ENCODE data around the gene CYP4F12.

The CYP4F12 gene, protein sequence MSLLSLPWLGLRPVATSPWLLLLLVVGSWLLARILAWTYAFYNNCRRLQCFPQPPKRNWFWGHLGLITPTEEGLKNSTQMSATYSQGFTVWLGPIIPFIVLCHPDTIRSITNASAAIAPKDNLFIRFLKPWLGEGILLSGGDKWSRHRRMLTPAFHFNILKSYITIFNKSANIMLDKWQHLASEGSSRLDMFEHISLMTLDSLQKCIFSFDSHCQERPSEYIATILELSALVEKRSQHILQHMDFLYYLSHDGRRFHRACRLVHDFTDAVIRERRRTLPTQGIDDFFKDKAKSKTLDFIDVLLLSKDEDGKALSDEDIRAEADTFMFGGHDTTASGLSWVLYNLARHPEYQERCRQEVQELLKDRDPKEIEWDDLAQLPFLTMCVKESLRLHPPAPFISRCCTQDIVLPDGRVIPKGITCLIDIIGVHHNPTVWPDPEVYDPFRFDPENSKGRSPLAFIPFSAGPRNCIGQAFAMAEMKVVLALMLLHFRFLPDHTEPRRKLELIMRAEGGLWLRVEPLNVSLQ

DNA sequence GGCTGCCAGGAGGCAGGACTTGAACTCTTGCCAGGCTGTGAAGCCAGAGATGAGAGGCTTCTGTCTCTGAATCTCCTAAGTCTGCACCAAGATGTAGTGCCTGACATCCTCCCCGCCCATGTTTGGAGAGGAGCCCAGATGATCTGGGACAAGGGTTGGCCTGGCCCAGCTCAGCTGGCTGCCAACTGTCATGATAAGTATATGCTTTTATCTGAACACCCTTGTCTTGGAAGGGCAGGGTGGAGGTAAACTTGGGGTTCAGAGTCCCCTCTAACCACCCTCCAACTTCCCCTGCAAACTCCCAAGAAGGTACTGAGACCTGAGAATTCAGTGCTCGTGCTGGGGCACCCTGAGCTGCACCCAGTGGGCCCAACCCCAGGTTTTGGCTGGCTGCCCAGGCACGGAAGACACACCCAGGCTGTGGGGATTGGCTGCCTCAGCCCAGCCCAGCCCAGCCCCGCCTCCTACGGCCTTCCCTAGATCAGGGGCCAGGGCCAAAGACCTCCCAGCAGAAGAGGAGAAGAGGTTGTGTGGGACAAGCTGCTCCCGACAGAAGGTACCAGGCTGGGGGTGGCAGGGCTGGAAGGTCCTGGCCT, at the start of gene CYP4F12:
Gene CYP4F12, plus strand, starts transcription at position 508 of the 596 bp plus-strand sequence. CDS start 443 bp downstream, outside the sequence.
- DNase-seq (ENCODE audit: low spot score) = peak; percentile 7

DNA sequence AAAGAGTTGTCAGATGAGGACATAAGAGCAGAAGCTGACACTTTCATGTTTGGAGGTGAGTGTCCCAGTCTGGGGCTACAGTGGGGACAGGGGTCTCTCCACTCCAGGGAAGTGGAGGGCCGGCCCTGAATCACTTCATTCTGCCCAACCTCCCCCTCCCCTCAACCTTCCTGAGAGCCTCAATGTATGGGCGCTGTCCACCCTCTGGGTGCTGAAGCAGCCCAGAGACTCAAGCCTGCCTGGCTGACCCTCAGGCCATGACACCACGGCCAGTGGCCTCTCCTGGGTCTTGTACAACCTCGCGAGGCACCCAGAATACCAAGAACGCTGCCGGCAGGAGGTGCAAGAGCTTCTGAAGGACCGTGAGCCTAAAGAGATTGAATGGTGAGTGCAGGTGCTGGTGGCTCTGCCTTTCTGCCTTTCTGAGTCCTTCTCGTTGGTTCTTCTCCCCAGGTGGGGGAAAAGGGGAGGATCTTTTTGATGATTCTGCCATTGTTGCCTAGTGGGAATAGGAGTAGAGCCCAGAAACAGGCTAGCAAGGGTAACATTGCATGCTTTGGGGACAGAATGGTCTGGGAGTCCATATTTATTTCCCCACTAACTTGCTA, 49.1 kb upstream of the CYP4F12 start:
- DNase-seq (ENCODE audit: low spot score) = no peak

DNA sequence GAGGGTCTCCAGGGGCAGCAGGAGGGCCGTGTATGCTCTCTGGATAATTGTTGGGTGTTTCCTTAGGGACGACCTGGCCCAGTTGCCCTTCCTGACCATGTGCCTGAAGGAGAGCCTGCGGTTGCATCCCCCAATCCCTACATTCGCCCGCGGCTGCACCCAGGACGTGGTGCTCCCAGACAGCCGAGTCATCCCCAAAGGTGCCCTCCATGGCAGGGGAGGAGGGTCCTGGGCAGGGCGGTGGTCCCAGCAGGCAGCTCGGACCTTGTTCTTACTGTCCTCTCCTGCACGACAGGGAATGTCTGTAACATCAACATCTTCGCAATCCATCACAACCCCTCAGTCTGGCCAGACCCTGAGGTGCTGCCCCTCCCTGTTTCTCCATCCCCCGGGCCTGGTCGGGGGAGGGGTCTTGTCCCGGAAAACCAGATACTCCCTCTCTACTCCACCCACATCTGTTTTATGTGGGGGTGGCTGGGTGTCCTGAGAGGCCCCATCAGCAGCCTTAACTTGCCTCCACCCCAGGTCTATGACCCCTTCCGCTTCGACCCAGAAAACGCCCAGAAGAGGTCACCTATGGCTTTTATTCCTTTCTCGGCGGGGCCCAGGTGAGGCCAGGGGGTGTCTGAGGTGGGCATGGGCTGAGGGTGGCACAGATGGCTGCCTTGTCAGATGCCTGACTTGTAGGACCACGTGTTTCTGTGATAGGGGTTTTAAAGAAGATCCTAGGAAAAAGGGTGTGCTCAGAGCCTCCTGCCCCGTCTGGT, 44.5 kb upstream of the CYP4F12 start:
- no peak for DNase-seq (ENCODE audit: low spot score)

DNA sequence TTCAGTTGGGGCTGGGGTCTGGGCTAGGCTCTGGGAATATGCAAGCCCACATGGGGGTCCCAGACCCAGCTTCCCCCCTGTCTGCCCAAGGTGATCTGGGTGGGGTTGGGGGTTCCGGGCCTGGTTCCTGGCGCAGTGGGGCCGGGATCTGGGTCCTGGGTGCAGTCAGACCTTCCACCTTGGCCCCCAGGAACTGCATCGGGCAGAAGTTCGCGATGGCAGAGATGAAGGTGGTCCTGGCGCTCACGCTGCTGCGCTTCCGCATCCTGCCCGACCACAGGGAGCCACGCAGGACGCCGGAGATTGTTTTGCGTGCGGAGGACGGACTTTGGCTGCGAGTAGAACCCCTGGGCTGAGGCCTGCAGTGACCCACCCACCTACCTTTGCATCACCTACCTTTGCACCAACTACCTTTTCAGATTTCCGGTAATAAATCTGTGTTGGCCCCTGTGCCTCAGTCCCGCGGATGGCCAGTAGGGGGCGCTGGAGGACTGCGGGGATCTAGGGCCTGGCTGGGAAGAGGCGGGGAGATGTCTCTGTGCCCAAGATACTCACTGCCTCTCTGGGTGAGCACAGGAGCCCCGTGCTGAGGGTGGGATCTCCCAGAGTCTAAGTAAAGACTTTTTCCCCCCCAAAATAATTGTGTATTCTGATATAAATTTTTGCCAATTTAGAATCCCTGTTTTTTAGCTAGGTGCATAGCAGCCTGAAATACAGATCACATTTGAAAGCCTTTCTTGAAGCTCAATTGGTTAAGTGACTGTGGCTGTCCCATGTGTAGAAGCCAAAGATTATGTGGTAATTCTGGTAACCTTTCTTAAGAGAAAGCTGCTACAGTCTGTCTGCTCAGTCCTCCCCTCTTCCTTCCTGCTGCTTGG, 43.6 kb upstream of the CYP4F12 start:
- DNase-seq (ENCODE audit: low spot score) = peak; percentile 78

DNA sequence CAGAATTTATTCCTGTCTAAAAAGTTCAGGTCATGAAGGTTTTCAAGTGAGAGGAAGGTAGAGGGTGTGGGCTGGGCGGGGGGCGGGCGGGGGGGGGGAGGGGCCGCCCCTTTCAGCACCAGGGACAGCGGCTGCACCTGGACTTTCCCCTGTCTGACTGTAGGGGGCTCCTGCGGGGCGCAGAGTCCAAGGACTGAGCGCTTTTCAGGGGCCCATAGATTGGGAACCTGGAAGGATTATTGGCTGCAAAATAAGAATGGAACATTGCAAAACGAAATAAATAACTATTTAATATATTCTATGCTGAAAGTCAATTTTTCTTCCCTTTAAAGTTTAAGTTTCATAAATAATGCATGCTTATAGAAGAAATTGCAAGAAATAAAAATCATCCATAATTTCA, 41.1 kb upstream of the CYP4F12 start:
- DNase-seq (ENCODE audit: low spot score) = no peak

DNA sequence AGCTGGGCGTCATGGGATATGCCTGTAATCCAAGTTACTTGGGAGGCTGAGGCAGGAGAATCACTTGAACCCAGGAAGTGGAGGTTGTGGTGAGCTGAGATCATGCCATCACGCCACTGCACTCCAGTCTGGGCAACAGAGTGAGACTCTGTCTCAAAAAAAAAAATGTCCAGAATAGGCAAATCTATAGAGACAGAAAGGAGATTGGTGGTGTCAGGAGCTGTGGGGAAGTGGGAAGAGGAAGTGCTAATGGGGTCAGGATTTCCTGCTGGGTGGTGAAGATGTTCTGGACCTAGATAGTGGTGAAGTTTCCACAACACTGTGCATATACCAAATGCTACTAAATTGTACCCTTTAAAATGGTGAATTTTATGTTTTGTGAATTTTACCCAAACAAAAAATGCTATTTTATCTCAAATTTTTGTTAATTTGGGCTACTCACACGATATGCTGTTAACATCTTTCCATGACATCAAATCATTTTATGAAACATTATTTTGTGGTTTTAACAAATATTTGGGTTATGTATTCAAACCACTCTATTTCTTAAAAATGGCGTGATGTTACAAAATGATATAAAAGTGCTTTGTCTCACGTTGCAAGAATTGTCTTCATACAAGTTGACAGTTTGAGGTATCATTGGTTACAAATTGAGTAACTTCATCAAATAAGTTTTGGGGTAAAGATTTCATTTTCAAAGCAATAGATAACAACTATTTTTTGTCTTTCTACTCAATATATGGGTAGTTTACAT, 39.6 kb upstream of the CYP4F12 start:
- peak; percentile 33 for DNase-seq (ENCODE audit: low spot score)

DNA sequence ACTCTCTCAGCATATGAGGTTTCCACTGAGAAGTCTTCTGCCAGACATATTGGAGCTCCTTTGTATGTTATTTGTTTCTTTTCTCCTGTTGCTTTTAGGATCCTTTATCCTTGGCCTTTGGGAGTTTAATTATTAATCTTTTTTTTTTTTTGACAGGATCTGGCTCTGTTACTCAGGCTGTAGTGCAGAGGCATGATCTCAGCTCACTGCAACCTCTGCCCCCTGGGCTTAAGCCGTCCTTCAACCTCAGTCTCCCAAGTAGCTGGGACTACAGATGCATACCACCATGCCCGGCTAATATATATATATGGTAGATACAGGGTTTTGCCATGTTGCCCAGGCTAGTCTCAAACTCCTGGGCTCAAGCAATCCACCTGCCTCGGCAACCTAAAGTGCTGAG, 38.8 kb upstream of the CYP4F12 start:
- no peak for DNase-seq (ENCODE audit: low spot score)

DNA sequence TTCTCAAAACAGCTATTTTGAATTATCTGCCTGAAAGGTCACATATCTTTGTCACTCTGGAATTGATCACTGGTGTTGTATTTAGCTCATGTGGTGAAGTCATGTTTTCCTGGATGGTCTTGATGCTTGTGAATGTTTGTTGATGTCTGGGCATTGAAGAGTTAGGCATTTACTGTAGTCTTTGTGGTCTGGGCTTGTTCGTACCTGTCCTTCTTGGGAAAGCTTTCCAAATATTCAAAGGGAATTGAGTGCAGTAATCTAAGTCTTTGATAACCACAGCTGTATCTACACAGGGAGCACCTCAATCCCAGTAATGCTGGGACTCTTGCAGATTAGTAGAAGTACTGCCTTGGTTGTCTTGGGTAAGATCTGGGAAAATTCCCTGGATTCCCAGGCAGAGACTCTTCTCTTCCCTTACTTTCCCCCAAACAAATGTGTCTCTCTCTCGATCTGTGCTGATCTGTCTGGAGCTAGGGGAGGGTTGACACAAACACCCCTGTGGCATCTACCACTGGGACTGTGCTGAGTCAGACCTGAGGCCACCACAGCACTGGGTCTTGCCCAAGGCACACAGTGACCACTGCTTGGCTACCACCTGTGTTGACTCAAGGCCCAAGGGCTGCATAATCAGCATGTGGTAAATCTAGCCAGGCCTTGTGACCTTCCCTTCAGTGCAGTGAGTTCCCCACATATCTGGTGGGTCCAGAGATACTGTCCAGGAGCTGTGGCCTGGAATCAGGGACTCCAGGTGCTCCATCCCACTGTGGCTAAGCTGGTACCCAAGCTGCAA, 37.7 kb upstream of the CYP4F12 start:
- no peak for DNase-seq (ENCODE audit: low spot score)

DNA sequence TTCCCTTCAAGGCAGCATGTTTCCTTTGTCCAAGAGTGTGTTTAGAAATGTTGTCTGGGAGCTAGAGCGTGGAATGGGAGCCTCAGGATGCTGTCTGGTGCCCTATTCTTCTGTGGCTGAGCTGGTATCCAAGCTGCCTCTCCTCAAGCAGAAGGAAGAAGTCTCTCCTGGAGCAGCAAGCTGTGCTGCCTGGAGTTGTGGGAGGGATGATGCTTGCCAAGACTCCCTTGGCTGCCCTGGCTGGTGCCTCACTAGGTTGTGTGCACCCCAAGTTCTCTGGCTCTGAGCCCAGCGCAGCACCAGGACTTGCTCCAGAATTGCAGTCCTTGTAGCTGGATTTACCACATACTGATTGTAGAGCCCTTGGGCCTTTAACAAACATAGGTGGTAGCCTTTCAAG, 36.9 kb upstream of the CYP4F12 start:
- peak; percentile 57 for DNase-seq (ENCODE audit: low spot score)

DNA sequence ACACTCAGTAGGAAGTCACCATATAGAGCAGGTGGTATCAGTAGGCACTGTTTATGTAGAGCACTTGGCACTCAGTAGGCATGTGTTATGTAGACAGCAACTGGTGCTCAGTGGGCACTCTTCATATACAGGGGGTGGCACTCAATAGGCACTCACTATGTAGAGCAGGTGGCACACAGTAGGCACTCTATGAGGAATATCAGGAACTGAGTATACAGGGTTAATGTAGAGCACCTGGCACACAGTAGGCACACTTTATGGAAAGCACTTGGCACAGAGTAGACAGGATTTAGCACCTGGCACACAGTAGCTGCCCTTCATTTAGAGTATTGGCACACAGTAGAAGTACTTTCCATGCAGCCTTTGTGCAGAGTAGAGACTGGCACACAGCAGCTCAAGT, 33.3 kb upstream of the CYP4F12 start:
- no peak for DNase-seq (ENCODE audit: low spot score)

DNA sequence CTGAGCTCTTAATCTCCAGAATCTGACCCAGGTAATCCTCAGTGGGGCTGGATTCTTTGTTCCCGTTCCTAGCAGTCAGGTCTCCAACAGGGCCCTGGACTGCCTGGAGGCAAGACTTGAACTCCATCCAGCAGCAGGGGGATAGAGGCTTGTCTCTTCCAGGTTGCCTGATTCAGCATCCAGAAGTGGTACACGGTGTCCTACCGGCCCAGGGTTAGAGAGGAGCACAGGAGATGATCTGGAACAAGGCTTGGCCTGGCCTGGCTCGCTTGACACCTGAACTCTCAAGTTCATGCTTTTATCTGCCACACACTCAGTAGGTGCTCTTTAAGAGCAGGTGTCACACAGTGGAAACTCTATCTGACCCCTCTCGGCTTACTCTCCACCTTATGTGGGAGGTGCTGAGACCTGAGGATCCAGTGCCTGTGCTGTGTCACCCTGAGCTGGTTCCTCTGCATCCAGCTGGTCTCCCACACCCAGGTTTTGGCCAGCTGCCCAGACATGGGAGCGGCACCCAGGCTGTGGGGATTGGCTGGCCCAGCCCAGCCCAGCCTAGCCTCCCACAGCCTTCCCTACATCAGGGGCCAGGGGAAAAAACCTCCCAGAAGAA, 32.5 kb upstream of the CYP4F12 start, which contains the start of gene CYP4F3:
Gene CYP4F3, plus strand, starts transcription at position 604 of the 610 bp plus-strand sequence. CDS start 519 bp downstream, outside the sequence.
- DNase-seq (ENCODE audit: low spot score) = peak; percentile 44

DNA sequence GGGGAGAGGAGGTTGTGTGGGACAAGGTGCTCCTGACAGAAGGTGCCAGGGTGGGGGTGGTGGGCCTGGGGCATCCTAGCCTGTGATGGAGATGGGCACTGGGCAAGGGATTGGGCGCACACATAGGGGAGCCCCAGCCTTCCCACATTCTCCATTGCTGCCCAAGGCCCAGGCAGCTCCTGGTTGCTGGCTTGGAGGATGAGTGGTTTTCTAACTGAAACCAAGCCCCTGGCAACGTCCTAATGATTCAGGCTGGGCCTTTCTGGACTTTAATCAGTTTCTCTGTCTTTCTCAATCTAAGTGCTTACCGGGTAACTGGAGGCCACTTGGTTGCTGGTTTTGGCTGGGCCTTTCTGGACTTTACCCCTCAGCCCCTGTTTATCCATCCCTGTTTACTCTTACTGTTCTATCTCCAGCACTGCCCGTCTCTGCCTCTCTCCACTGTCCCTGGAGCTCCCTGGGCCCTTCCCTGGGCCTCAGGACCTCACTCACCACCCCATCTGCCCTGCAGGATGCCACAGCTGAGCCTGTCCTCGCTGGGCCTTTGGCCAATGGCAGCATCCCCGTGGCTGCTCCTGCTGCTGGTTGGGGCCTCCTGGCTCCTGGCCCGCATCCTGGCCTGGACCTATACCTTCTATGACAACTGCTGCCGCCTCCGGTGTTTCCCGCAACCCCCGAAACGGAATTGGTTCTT, 31.8 kb upstream of the CYP4F12 start:
- no peak for DNase-seq (ENCODE audit: low spot score)

DNA sequence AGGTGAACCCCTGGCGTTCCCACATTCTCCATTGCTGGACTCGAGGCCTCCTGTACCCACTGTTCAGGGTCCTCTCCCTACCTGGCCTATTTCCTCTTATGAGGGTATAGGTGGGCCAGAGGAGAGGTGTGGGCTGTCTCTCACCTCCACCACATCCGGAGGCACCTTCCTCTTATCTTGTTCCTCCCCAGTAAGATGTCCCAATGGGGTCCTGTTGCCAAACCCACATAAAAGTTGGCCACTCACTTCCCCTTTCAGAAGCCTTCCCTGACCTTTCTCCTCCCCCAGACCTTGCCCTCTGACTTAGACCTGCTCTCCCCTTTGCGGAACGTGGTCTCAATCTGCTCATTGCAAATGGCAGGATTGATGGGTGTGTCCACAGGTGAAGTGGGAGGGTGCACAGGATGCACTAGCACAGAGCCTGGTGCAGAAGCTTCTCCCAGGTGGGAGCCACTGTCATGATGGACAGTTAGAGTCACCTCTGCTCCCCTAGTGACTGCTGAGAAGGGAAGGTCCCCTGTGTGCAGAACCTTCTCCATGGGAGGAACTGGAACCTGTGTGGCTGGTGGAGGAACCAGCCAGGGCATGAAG, 30.9 kb upstream of the CYP4F12 start:
- no peak for DNase-seq (ENCODE audit: low spot score)

DNA sequence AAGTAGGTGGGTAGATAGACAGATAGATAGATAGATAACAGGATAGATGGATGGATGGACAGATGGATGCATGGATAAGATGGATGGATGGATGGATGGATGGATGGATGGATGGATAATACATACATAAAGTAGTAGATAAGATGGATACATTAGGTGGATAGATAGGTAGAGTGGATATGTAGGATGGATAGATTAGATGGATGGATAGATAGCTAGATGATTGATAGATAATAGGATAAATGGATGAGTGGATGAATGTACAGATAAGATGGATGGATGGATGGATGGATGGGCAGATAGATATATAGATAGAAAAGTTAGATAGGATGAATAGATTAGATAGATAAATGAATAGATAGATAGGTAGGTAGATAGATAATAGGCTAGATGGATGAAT, 30.1 kb upstream of the CYP4F12 start:
- DNase-seq (ENCODE audit: low spot score) = no peak

DNA sequence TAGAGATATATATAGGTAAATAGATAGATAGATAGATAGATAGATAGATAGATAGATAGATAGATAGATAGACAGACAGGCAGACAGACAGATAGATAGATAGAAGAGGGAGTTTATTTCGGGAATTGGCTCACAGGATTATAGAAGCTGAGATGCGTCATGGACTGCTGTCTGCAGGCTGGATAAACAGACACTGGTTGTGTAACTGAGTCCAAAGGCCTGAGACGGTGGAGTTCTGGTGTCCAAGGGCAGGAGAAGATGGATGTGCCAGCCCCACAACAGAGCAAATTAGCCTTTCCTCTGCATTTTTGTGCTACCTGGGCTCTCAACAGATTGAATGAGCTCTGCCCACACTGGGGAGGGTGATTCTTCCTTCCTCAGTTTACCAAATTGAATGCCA, 29.5 kb upstream of the CYP4F12 start:
- DNase-seq (ENCODE audit: low spot score) = no peak

DNA sequence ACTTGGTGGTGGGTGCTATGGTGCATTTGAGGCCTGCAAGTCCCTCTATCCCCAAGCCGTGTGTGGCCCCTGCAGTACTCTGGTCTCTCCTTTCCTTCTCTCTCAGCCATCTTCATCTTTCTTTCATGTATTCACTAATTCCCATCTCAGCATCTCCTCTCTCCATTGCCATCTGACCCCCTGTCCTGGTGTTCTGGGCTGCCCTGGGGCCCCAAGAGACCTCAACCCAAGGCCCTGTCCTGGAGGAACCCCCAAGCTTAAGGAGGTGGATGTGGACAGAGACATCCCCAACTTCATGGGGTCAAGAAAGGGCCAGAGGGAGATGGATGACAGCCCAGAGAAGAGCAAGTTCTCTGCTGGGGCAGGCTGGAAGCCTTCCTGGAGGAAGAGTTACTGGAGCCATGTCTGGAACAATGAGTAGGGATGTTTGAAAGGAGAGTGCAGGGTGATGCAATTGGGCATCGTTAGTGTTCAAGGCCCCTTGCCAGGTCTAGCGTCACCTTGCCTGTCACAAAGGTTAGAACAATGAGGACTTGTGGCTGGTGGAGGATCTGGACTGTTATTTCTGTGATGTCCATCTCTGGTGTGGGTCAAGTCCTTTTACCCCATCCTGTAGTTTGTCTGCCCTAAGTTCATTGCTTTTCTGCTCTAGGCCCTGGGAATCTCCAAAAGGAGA, 28.7 kb upstream of the CYP4F12 start:
- DNase-seq (ENCODE audit: low spot score) = no peak

DNA sequence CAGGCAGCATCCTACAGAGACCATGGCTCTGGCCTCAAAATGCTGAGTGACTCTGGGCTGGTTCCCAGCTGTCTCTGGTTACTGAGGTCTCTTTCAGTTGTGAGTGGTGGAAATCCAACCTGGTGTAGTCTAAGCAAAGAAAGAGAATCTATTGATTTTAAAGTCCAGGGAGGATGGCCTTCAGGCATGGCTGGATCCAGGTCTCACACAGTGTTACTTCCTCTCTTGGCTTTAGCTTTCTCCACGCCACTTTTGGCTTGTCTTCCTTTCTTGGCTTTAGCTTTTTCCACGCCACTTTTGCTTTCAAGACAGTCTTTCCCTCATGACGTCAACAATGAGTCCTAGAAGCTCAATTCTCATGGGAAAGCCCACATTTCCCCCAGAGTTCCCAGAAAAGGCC, 28.1 kb upstream of the CYP4F12 start:
- no peak for DNase-seq (ENCODE audit: low spot score)

All from Ammon's horn (tissue), 1 donor.